DND-41 (cell line): ENCODE data around the gene ZNF750.

ENCODE experiments used
- ATAC-seq: fragments of 200-7000 bp; cut with Tn5 transposase; 3 replicates; pipeline ENCODE4 v1.9.1; 2021; ENCODE audit warnings: low read depth; ENCODE audit not compliant: insufficient read depth
- DNase-seq: peaks from one replicate; pipeline ENCODE4 v3.0.0-alpha.2; 2020
- H2AFZ ChIP-seq: 2 replicates; pipeline ENCODE4 v1.6.0; 2012; ENCODE audit warnings: low read depth, low read length
- H3K27ac ChIP-seq: 2 replicates; pipeline ENCODE4 v1.5.1; 2012; ENCODE audit warnings: low read length, inconsistent platforms
- H3K27me3 ChIP-seq: fragments of 200-600 bp; sonication (generic); 2 replicates; pipeline ENCODE4 v1.6.0; 2012; ENCODE audit warnings: low read length, mild to moderate bottlenecking, inconsistent platforms; ENCODE audit not compliant: insufficient read depth, poor library complexity
- H3K36me3 ChIP-seq: 2 replicates; pipeline ENCODE4 v1.5.1; 2012; ENCODE audit warnings: low read length, inconsistent platforms; ENCODE audit not compliant: insufficient read depth
- H3K4me1 ChIP-seq: 2 replicates; pipeline ENCODE4 v1.5.1; 2012; ENCODE audit warnings: mild to moderate bottlenecking, low read length; ENCODE audit not compliant: insufficient read depth
- H3K4me2 ChIP-seq: 2 replicates; pipeline ENCODE4 v1.6.0; 2012; ENCODE audit warnings: mild to moderate bottlenecking, moderate library complexity, low read length, inconsistent platforms; ENCODE audit not compliant: insufficient read depth
- H3K4me3 ChIP-seq, 2 experiments: fragments of 200-600 bp in 1 of 2; shearing (Covaris generic) in 1 of 2; 2 replicates each; pipeline ENCODE4 v1.5.1; 2012 to 2016; ENCODE audit warnings: inconsistent platforms in 2 of 2, low read length in 2 of 2, mild to moderate bottlenecking in 2 of 2, low read depth in 1 of 2, moderate library complexity in 1 of 2
- H3K79me2 ChIP-seq: 2 replicates; pipeline ENCODE4 v1.6.0; 2012; ENCODE audit warnings: low read length, inconsistent platforms; ENCODE audit not compliant: insufficient read depth
- H3K9ac ChIP-seq: 2 replicates; pipeline ENCODE4 v1.6.0; 2012; ENCODE audit warnings: low read depth, mild to moderate bottlenecking, inconsistent platforms, low read length, moderate library complexity
- H3K9me3 ChIP-seq: 2 replicates; pipeline ENCODE4 v1.5.1; 2012; ENCODE audit warnings: low read length, moderate library complexity, mild to moderate bottlenecking, inconsistent platforms; ENCODE audit not compliant: insufficient read depth, severe bottlenecking
- H4K20me1 ChIP-seq: 2 replicates; pipeline ENCODE4 v1.6.0; 2012; ENCODE audit warnings: low read length; ENCODE audit not compliant: insufficient read depth
- CTCF ChIP-seq: IDR thresholded peaks from 2 replicates; pipeline ENCODE4 v1.5.1; 2012; ENCODE audit warnings: borderline replicate concordance, low read length, moderate library complexity, mild to moderate bottlenecking; ENCODE audit not compliant: poor library complexity, severe bottlenecking; ENCODE audit errors: extremely low read depth
- EZH2 ChIP-seq: IDR thresholded peaks from 3 replicates; pipeline ENCODE4 v1.6.1; 2012; ENCODE audit warnings: borderline replicate concordance, low read depth, mild to moderate bottlenecking, moderate library complexity, low read length, inconsistent platforms; ENCODE audit not compliant: severe bottlenecking

The ZNF750 gene

GRCh38 chr17:82884970-82885353, 45.1 kb upstream of the ZNF750 start:
- ATAC-seq (peak; percentile 63), DNase-seq (peak; percentile 91)
- Histone ChIP-seq H3K9me3 (no peaks in the 10 kb centered on the region), H3K4me3 (peak overlapping the region in 1 of 2 experiments; percentile 59; a peak in 1 of 4 replicates), H3K36me3 (peaks cover 59% of the 10 kb centered on the region), H3K4me1 (peaks cover 97% of the 10 kb centered on the region), H3K27me3 (no peaks in the 10 kb centered on the region), H2AFZ (no peak overlapping the region), H3K79me2 (peaks cover 89% of the 10 kb centered on the region), H4K20me1 (peaks cover 3% of the 10 kb centered on the region; the same call in 1 of the 2 replicates), H3K9ac (peak overlapping the region; percentile 74), H3K4me2 (peak overlapping the region; percentile 92), H3K27ac (peak overlapping the region; percentile 100)
- no peak for TF ChIP-seq EZH2
- peak; percentile 16 for TF ChIP-seq CTCF

GRCh38 chr17:82884341-82884969, 44.6 kb upstream of the ZNF750 start:
- peaks cover 89% of the 10 kb centered on the region for H3K79me2 ChIP-seq
- no peaks in the 10 kb centered on the region for H3K27me3 ChIP-seq
- DNase-seq = peak; percentile 69
- peaks cover 57% of the 10 kb centered on the region for H3K36me3 ChIP-seq
- peak overlapping the region; percentile 92 for H3K4me2 ChIP-seq
- H3K9me3 ChIP-seq = no peaks in the 10 kb centered on the region
- H4K20me1 ChIP-seq = no peaks in the 10 kb centered on the region
- TF ChIP-seq CTCF = no peak
- TF ChIP-seq EZH2 = no peak
- no peak overlapping the region for H2AFZ ChIP-seq
- H3K27ac ChIP-seq = peak overlapping the region; percentile 100
- peak overlapping the region; percentile 74 for H3K9ac ChIP-seq
- ATAC-seq = peak; percentile 29
- H3K4me1 ChIP-seq = peaks cover 97% of the 10 kb centered on the region
- peak overlapping the region in 1 of 2 experiments; percentile 59; a peak in 2 of 4 replicates for H3K4me3 ChIP-seq

GRCh38 chr17:82883419-82884031, 43.7 kb upstream of the ZNF750 start:
- no peaks in the 10 kb centered on the region for H4K20me1 ChIP-seq
- H3K36me3 ChIP-seq = peaks cover 57% of the 10 kb centered on the region
- H3K27me3 ChIP-seq = no peaks in the 10 kb centered on the region
- no peaks in the 10 kb centered on the region for H3K9me3 ChIP-seq
- H3K27ac ChIP-seq = peak overlapping the region; percentile 100
- peak; percentile 30 for ATAC-seq
- no peak overlapping the region for H2AFZ ChIP-seq
- peaks cover 89% of the 10 kb centered on the region for H3K79me2 ChIP-seq
- TF ChIP-seq CTCF (no peak), EZH2 (no peak)
- peak; percentile 78 for DNase-seq
- H3K9ac ChIP-seq = peak overlapping the region; percentile 74
- H3K4me1 ChIP-seq = peaks cover 99% of the 10 kb centered on the region
- peak overlapping the region in 1 of 2 experiments; percentile 59; a peak in 2 of 4 replicates for H3K4me3 ChIP-seq
- peak overlapping the region; percentile 92 for H3K4me2 ChIP-seq
